ENCODE measurements around the gene ARMC2.

DNA sequence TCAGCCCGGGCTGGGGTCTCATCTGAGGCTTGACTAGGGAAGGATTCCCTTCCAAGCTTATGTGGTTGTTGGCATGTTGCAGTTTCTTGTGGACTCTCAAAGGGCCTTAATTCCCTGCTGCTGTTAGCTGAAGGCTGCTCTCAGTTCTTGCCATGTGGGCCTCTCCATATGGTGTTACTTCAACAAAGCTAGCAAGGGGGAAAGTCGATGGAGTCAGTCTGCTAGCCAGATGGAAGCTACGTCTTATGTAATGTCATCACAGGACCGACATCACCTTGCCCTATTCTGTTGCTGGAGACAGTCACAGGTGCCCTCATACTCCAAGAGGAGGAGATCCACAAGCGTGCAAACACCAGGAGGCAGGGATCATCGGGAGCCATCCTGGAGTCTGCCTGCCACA is 43.3 kb upstream of the ARMC2 start:
- TF ChIP-seq, protein P1, sequence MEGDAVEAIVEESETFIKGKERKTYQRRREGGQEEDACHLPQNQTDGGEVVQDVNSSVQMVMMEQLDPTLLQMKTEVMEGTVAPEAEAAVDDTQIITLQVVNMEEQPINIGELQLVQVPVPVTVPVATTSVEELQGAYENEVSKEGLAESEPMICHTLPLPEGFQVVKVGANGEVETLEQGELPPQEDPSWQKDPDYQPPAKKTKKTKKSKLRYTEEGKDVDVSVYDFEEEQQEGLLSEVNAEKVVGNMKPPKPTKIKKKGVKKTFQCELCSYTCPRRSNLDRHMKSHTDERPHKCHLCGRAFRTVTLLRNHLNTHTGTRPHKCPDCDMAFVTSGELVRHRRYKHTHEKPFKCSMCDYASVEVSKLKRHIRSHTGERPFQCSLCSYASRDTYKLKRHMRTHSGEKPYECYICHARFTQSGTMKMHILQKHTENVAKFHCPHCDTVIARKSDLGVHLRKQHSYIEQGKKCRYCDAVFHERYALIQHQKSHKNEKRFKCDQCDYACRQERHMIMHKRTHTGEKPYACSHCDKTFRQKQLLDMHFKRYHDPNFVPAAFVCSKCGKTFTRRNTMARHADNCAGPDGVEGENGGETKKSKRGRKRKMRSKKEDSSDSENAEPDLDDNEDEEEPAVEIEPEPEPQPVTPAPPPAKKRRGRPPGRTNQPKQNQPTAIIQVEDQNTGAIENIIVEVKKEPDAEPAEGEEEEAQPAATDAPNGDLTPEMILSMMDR (IDR thresholded peaks at IDR 0.05): no peak
- no peak for TF ChIP-seq POLR2AphosphoS5 (IDR thresholded peaks at IDR 0.05)
- TF ChIP-seq EP300 (IDR thresholded peaks at IDR 0.05): no peak
